OCI-LY7 (cell line): ENCODE results near the gene NCAM1. TPM values are rescaled to one million over a fixed set of nuclear protein-coding genes. Genes with fewer than 3 reads are reported as not detected.

Experiments used
- BruUV-seq: library from RNA; stranded (reverse); fragments of 400-500 nt; replicated peaks from 2 replicates; lab custom pipeline; 2021; lab: Mats Ljungman, UMichigan
- CTCF ChIA-PET: fragments of 300-600 bp; sonication (Branson Sonifier 250); formaldehyde crosslinking; loops from one replicate; lab custom pipeline; 2022; ENCODE audit warnings: antibody characterized with exemption; ENCODE audit not compliant: unreplicated experiment; lab: Charles Lee
- POLR2A ChIA-PET: fragments of 300-600 bp; sonication (Branson Sonifier 250); formaldehyde crosslinking; loops from one replicate; lab custom pipeline; 2022; ENCODE audit warnings: antibody characterized with exemption; lab: Charles Lee
- DNase-seq: peaks from one replicate; pipeline ENCODE4 v3.0.0-alpha.2; 2015; ENCODE audit warnings: low spot score
- H2AFZ ChIP-seq: fragments of 200-600 bp; sonication (generic), shearing (Covaris generic); 2 replicates; pipeline ENCODE4 v1.6.1; 2014; ENCODE audit warnings: mild to moderate bottlenecking, antibody characterized with exemption, low read length, moderate library complexity
- H3K27ac ChIP-seq: fragments of 200-600 bp; sonication (generic); 2 replicates; pipeline ENCODE4 v1.5.1; 2014; ENCODE audit warnings: mixed run types, low read depth, mild to moderate bottlenecking, moderate library complexity, low read length, inconsistent platforms; ENCODE audit not compliant: poor library complexity, severe bottlenecking
- H3K36me3 ChIP-seq: fragments of 200-600 bp; sonication (generic); 2 replicates; pipeline ENCODE4 v1.6.1; 2014; ENCODE audit warnings: mild to moderate bottlenecking, antibody characterized with exemption, low read length, moderate library complexity, mixed read lengths; ENCODE audit not compliant: insufficient read depth
- H3K4me1 ChIP-seq: fragments of 200-600 bp; sonication (generic); 2 replicates; pipeline ENCODE4 v1.5.1; 2014; ENCODE audit warnings: mild to moderate bottlenecking, low read length; ENCODE audit not compliant: insufficient read depth, poor library complexity, severe bottlenecking
- H3K4me2 ChIP-seq: fragments of 200-600 bp; sonication (generic); 2 replicates; pipeline ENCODE4 v1.6.1; 2014; ENCODE audit warnings: mild to moderate bottlenecking, low read length
- H3K4me3 ChIP-seq: fragments of 200-600 bp; sonication (generic); 2 replicates; pipeline ENCODE4 v1.5.1; 2014; ENCODE audit warnings: mild to moderate bottlenecking, low read depth, low read length; ENCODE audit not compliant: poor library complexity, severe bottlenecking
- H3K79me2 ChIP-seq: fragments of 200-600 bp; sonication (generic); 2 replicates; pipeline ENCODE4 v1.6.1; 2016; ENCODE audit warnings: low read depth, mild to moderate bottlenecking, low read length, moderate library complexity, mixed read lengths; ENCODE audit not compliant: insufficient read depth
- H3K9me2 ChIP-seq: fragments of 200-600 bp; sonication (generic); 2 replicates; pipeline ENCODE4 v1.6.1; 2016; ENCODE audit warnings: mild to moderate bottlenecking, low read length, mixed read lengths; ENCODE audit not compliant: insufficient read depth
- H3K9me3 ChIP-seq: fragments of 200-600 bp; sonication (generic); 2 replicates; pipeline ENCODE4 v1.6.1; 2014; ENCODE audit warnings: mild to moderate bottlenecking, mixed run types, low read length, mixed read lengths
- H4K20me1 ChIP-seq: fragments of 200-600 bp; sonication (generic); 2 replicates; pipeline ENCODE4 v1.6.1; 2014; ENCODE audit warnings: mild to moderate bottlenecking, antibody characterized with exemption, low read length, moderate library complexity, mixed read lengths; ENCODE audit not compliant: insufficient read depth
- EZH2phosphoT487 ChIP-seq: fragments of 200-600 bp; sonication (generic); IDR thresholded peaks from 2 replicates; pipeline ENCODE4 v1.6.1; 2018; ENCODE audit warnings: low read depth, borderline replicate concordance, mild to moderate bottlenecking, mixed run types, antibody characterized with exemption, low read length, moderate library complexity, mixed read lengths
- intact Hi-C: fragments of 100-400 bp; cut with micrococcal nuclease; formaldehyde crosslinking; loops from one replicate; pipeline ENCODE4 v1.10.0; 2022; ENCODE audit not compliant: unreplicated experiment
- total RNA-seq, 2 experiments: library from RNA; depleted of rRNA in 1 of 2; stranded (reverse); fragments of >200 nt in 1 of 2; shearing (Covaris generic) in 1 of 2; gene quantifications; 2 replicates each; pipeline ENCODE4 v1.2.3, GENCODE V29; 2014 to 2022
- TF ChIP-seq, protein P1 (sequence below): fragments of 200-600 bp; sonication (generic); conservative IDR thresholded peaks from 2 replicates; pipeline ENCODE4 v1.5.1; 2014; ENCODE audit warnings: mild to moderate bottlenecking, antibody characterized with exemption, low read length, moderate library complexity, mixed read lengths

The NCAM1 gene
- total RNA-seq, 2 experiments from 2014 or later, result not detected

DNA sequence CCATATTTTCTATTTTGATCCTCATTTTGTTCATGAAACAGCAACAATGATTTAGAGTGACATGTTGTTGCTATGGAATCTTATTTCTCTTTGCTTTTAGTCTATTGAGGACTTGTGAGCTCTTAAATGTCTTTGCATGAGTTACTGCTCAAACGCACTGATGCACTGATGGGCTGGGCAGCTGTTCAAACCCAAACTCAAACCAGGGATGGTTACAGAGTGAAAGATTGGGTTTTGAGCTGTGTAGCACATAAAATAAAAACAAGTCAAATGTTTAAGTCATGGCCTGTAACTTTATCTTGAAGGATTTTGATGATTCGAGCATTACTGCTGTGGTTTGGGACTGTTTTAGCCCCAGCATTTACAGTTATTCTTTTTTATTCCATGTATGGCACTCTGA, 20.1 kb upstream of the NCAM1 start:
- no peak for DNase-seq
- Histone ChIP-seq H3K4me2 (no peak overlapping the region), H3K4me1 (no peaks in the 10 kb centered on the region), H4K20me1 (no peaks in the 10 kb centered on the region), H3K79me2 (no peaks in the 10 kb centered on the region), H3K9me3 (no peaks in the 10 kb centered on the region), H3K9me2 (no peaks in the 10 kb centered on the region), H3K4me3 (no peak overlapping the region), H3K36me3 (no peaks in the 10 kb centered on the region), H2AFZ (no peak overlapping the region), H3K27ac (no peak overlapping the region)
- CTCF ChIA-PET, result no interaction called here
- TF ChIP-seq EZH2phosphoT487, result no peak
- TF ChIP-seq, protein P1, sequence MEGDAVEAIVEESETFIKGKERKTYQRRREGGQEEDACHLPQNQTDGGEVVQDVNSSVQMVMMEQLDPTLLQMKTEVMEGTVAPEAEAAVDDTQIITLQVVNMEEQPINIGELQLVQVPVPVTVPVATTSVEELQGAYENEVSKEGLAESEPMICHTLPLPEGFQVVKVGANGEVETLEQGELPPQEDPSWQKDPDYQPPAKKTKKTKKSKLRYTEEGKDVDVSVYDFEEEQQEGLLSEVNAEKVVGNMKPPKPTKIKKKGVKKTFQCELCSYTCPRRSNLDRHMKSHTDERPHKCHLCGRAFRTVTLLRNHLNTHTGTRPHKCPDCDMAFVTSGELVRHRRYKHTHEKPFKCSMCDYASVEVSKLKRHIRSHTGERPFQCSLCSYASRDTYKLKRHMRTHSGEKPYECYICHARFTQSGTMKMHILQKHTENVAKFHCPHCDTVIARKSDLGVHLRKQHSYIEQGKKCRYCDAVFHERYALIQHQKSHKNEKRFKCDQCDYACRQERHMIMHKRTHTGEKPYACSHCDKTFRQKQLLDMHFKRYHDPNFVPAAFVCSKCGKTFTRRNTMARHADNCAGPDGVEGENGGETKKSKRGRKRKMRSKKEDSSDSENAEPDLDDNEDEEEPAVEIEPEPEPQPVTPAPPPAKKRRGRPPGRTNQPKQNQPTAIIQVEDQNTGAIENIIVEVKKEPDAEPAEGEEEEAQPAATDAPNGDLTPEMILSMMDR, result no peak
- POLR2A ChIA-PET, result no interaction called here
- intact Hi-C loops, result no loop called here
- BruUV-seq, result no TSS peak

DNA sequence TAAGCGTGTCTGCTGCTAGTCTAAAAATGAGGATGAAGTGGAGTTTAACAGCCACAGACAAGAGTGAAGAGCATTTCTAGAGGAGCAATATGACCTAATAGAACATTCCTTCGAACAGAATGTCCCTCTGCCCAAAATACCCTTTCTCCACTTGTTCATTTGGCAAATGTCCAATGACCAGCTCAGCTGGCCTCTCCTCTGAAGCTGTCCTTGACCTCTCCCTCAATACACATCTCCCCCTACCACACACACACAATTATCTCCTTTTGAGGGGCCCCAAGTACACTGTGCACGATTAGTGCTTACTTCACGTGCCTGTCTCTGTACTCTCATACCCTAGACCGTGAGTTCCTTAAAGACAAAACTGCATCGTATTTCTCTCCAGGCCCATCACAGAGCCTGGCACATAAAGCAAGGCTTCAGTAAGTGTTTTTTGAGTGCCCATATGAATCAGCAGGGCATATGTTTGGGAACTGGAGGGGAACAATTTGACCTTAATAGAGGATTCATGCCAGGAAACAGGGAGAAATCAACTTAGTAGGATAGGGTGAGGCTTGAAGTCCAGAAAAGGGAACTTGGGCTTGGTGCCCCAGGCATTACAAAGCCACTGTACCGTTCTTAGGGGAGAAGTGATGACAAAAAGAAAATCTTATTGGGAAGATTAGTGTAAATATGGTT, 18.1 kb upstream of the NCAM1 start:
- H3K4me3 ChIP-seq, result no peak overlapping the region
- no peak for DNase-seq
- no peaks in the 10 kb centered on the region for H3K36me3 ChIP-seq
- H3K9me2 ChIP-seq, result no peaks in the 10 kb centered on the region
- CTCF ChIA-PET, result no interaction called here
- H4K20me1 ChIP-seq, result no peaks in the 10 kb centered on the region
- BruUV-seq, result no TSS peak
- intact Hi-C loops, result no loop called here
- no peaks in the 10 kb centered on the region for H3K79me2 ChIP-seq
- no peaks in the 10 kb centered on the region for H3K4me1 ChIP-seq
- H3K4me2 ChIP-seq, result no peak overlapping the region
- H3K27ac ChIP-seq, result no peak overlapping the region
- POLR2A ChIA-PET, result no interaction called here
- H2AFZ ChIP-seq, result no peak overlapping the region
- H3K9me3 ChIP-seq, result no peaks in the 10 kb centered on the region
- no peak for TF ChIP-seq EZH2phosphoT487
- TF ChIP-seq, protein P1, result no peak

DNA sequence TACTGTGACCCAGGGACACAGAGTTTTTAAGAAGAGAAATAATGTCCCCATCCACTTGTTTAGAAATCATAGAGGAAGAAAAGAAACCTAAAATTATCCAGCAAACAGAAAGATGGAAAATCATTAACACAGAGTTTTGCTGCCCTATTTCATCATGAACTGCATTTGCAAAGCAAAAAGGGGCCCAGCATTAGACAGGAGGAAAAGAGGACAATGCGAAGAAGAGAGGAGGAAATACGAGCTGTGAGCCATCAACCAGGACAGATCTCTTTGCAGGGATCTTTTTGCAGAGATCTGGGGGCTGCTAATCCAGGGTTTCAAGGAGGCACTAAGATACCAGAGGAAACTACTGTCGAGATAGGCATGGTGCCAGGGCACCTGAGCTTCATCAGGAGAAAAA, 14.4 kb upstream of the NCAM1 start:
- Histone ChIP-seq H3K36me3 (no peaks in the 10 kb centered on the region), H2AFZ (no peak overlapping the region), H3K4me1 (no peaks in the 10 kb centered on the region), H3K4me2 (no peak overlapping the region), H4K20me1 (no peaks in the 10 kb centered on the region), H3K9me3 (no peaks in the 10 kb centered on the region), H3K4me3 (no peak overlapping the region), H3K27ac (no peak overlapping the region), H3K9me2 (no peaks in the 10 kb centered on the region), H3K79me2 (no peaks in the 10 kb centered on the region)
- ChIA-PET CTCF (no interaction called here), POLR2A (no interaction called here)
- TF ChIP-seq, protein P1, result no peak
- TF ChIP-seq EZH2phosphoT487, result no peak
- no TSS peak for BruUV-seq
- DNase-seq, result no peak
- intact Hi-C loops, result no loop called here
